ENCODE data around the gene ZMYND11. TPM values are rescaled to one million over a fixed set of nuclear protein-coding genes. Genes with fewer than 3 reads are reported as not detected.
"Not testable (repeated sequence)": the region's sequence is repeated elsewhere in the genome, so short reads cannot be mapped to it uniquely, and the experiment has no call there.

Gene ZMYND11
- total and polyA plus RNA-seq, 7 donors, result 21.5 to 138 (median 112) TPM

DNA sequence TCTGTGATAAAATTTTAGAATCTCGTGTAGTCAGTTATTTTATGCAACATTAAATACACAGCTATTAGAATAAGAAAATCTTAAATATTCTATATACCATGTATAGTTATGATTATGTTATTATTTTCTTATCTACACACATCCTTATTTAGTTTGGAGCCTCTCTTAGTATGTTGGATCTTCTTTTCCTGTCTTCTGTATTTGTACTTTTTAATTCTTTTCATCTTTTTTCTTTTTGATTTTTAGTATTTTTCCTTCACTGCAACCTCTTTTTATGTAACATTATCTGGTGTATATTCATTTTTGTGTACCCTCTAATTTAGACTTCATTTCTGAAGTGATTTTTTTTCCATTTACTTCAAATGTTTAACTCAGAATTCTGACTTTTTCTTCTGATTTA, 48.9 kb downstream of the ZMYND11 start:
- 90 to 94% methylated on average over 1 of the region's 1 CpG for WGBS, 2 donors
- intact Hi-C loops (cut with DNase I), result no loop called here

DNA sequence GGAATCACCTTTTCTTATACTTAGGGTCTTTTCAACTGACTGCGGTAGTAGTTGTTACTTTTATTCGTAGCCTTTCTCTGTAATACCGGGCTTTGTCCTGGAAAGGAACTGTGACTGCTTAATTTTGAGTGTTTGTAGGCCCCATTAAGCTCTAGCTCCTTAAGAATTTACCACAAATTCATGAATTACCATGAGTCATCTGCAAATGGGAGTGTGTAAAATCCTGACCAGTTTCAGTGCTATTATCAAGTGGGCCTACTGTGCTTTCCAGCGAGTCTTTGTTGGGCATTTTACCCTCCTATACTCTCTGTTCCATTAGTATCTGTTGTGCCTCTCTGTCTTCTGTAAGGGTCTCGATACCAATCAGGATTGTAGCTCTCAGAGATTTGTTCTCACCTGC, 49.7 kb downstream of the ZMYND11 start:
- DNase-seq, result no peak
- Histone ChIP-seq H3K27ac (no peak overlapping the region), H3K4me3 (no peak overlapping the region), H3K4me1 (peaks cover 0 to 7% (median 0%) of the 10 kb centered on the region in 4 donors), H3K9me3 (no peaks in the 10 kb centered on the region), H3K27me3 (no peaks in the 10 kb centered on the region), H3K36me3 (peaks cover 0 to 47% (median 3%) of the 10 kb centered on the region in 4 donors)
- intact Hi-C loops (cut with DNase I), result no loop called here
- WGBS, 2 donors, result 97% methylated on average over 5 of the region's 5 CpGs
- no peak for TF ChIP-seq EP300 (IDR thresholded peaks at IDR 0.05)
- TF ChIP-seq, protein P1, sequence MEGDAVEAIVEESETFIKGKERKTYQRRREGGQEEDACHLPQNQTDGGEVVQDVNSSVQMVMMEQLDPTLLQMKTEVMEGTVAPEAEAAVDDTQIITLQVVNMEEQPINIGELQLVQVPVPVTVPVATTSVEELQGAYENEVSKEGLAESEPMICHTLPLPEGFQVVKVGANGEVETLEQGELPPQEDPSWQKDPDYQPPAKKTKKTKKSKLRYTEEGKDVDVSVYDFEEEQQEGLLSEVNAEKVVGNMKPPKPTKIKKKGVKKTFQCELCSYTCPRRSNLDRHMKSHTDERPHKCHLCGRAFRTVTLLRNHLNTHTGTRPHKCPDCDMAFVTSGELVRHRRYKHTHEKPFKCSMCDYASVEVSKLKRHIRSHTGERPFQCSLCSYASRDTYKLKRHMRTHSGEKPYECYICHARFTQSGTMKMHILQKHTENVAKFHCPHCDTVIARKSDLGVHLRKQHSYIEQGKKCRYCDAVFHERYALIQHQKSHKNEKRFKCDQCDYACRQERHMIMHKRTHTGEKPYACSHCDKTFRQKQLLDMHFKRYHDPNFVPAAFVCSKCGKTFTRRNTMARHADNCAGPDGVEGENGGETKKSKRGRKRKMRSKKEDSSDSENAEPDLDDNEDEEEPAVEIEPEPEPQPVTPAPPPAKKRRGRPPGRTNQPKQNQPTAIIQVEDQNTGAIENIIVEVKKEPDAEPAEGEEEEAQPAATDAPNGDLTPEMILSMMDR (IDR thresholded peaks at IDR 0.05), result no peak
- no peak for TF ChIP-seq POLR2A (IDR thresholded peaks at IDR 0.05)
- TF ChIP-seq POLR2AphosphoS5 (IDR thresholded peaks at IDR 0.05), result no peak

More for the DNA sequence above, 48.9 kb downstream of the ZMYND11 start:
- Histone ChIP-seq H3K4me1 (peaks cover 0 to 8% (median 0%) of the 10 kb centered on the region in 4 donors), H3K36me3 (peaks cover 0 to 46% (median 3%) of the 10 kb centered on the region in 4 donors), H3K4me3 (no peak overlapping the region), H3K27ac (no peak overlapping the region), H3K27me3 (no peaks in the 10 kb centered on the region), H3K9me3 (no peaks in the 10 kb centered on the region)
- DNase-seq, result no peak
- TF ChIP-seq POLR2AphosphoS5 (IDR thresholded peaks at IDR 0.05) (no peak), EP300 (IDR thresholded peaks at IDR 0.05) (no peak), POLR2A (IDR thresholded peaks at IDR 0.05) (no peak)
- TF ChIP-seq, protein P1 (IDR thresholded peaks at IDR 0.05), result no peak

DNA sequence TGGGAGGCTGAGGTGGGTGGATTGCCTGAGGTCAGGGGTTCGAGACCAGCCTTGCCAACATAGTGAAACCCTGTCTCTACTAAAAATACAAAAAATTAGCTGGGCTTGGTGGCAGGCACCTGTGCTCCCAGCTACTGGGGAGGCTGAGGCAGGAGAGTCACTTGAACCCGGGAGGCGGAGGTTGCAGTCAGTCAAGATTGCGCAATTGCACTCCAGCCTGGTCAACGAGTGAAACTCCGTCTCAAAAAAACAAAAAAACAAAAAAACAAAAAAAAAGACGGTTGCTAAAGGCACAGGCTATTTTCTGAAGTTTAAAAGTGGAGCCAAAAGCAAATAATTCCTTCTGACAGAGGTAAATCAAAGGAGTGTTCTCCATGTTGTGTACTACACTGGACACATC, 50.3 kb downstream of the ZMYND11 start:
- H3K27me3 ChIP-seq; intact Hi-C loops (cut with DNase I); DNase-seq; H3K9me3 ChIP-seq; H3K4me1 ChIP-seq; H3K4me3 ChIP-seq; H3K27ac ChIP-seq: not testable (repeated sequence)
- peaks cover 0 to 46% (median 3%) of the 10 kb centered on the region in 4 donors for H3K36me3 ChIP-seq
- 94 to 96% methylated on average over 7 of the region's 7 CpGs for WGBS, 2 donors

DNA sequence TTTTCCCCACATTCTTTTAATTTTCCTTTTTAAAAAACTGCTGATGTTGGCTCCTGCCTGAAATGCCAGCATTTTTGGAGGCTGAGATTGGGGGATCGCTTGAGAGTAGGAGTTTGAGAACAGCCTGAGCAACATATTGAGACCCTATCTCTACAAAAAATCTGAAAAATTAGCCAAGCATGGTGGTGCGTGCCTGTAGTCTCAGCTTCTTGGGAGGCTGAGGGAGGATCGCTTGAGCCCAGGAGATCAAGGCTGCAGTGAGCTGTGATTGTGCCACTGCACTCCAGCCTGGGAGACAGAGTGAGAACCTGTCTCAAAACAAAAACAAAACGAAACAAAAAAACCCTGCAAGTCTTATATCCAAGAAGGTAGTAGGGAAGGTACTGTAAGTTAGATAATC, 51.7 kb downstream of the ZMYND11 start:
- Histone ChIP-seq H3K4me3 (no peak overlapping the region), H3K27me3 (no peaks in the 10 kb centered on the region), H3K27ac (no peak overlapping the region), H3K4me1 (peaks cover 0 to 15% (median 3%) of the 10 kb centered on the region in 4 donors), H3K9me3 (no peaks in the 10 kb centered on the region), H3K36me3 (peaks cover 0 to 33% (median 3%) of the 10 kb centered on the region in 4 donors)
- intact Hi-C loops (cut with DNase I), result no loop called here
- WGBS, 2 donors, result 97 to 99% methylated on average over 4 of the region's 4 CpGs
- DNase-seq, result no peak
- TF ChIP-seq EP300 (IDR thresholded peaks at IDR 0.05) (no peak), POLR2AphosphoS5 (IDR thresholded peaks at IDR 0.05) (no peak), POLR2A (IDR thresholded peaks at IDR 0.05) (no peak)
- TF ChIP-seq, protein P1 (IDR thresholded peaks at IDR 0.05), result no peak

DNA sequence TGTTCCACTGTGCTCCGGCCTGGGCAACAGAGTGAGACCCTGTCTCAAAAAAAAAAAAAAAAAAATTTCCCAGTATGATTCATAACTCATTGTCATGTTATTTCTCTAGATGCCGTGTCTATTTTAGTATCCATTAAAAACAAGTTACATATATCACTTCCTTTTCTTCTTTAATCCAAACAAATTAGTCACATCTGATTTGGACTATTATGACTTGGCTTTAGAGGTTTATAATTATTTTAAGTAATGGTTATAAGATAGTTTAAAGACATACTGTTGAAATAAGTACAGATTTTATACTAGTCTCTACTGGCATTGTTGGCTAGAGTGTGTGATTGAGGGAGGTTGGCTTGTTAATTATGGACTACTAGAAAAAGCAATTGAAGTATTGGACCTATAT, 53.3 kb downstream of the ZMYND11 start:
- no peak for DNase-seq
- no peaks in the 10 kb centered on the region for H3K27me3 ChIP-seq
- 93 to 94% methylated on average over 2 of the region's 2 CpGs for WGBS, 2 donors
- H3K36me3 ChIP-seq, result peaks cover 0 to 17% (median 0%) of the 10 kb centered on the region in 4 donors
- TF ChIP-seq POLR2AphosphoS5 (IDR thresholded peaks at IDR 0.05) (no peak), EP300 (IDR thresholded peaks at IDR 0.05) (no peak), POLR2A (IDR thresholded peaks at IDR 0.05) (no peak)
- TF ChIP-seq, protein P1 (IDR thresholded peaks at IDR 0.05), result no peak
- peaks cover 0 to 29% (median 11%) of the 10 kb centered on the region in 4 donors for H3K4me1 ChIP-seq
- no peak overlapping the region for H3K4me3 ChIP-seq
- H3K27ac ChIP-seq, result no peak overlapping the region
- intact Hi-C loops (cut with DNase I), result no loop called here
- H3K9me3 ChIP-seq, result no peaks in the 10 kb centered on the region

Measured in sigmoid colon (tissue), 7 donors.